GM19468 (cell line): ENCODE data around the gene RBBP8NL.

ENCODE experiments used
- ATAC-seq: cut with Tn5 transposase; IDR thresholded peaks from one replicate; pipeline ENCODE4 v1.9.1; 2021; ENCODE audit warnings: mild to moderate bottlenecking, moderate library complexity, moderate number of reproducible peaks; ENCODE audit not compliant: unreplicated experiment; ENCODE audit errors: extremely low read depth

RBBP8NL gene

GRCh38 chr20:62427172-62428001, at the start of gene RBBP8NL:
Gene RBBP8NL (minus strand): TSS chr20:62427539. CDS start chr20:62419647, 7,892 bp downstream.
- ATAC-seq, result no peak

- no peak for ATAC-seq
These were observed 48.9 kb upstream of the RBBP8NL start for GRCh38 chr20:62476056-62476838.

- ATAC-seq, result no peak
These were observed 48.4 kb upstream of the RBBP8NL start, which contains the start of gene GATA5 for GRCh38 chr20:62475772-62476055. Gene GATA5 (minus strand): TSS chr20:62475995. CDS start chr20:62475521, 474 bp downstream.

- ATAC-seq, result no peak
These were observed 47.9 kb upstream of the RBBP8NL start for GRCh38 chr20:62475027-62475771.

- no peak for ATAC-seq
These were observed 47.3 kb upstream of the RBBP8NL start for GRCh38 chr20:62474604-62475026.

- ATAC-seq, result no peak
These were observed 46.6 kb upstream of the RBBP8NL start for GRCh38 chr20:62473717-62474603.

- ATAC-seq, result no peak
These were observed 45.7 kb upstream of the RBBP8NL start for GRCh38 chr20:62472941-62473585.

GRCh38 chr20:62472138-62472940, 45.0 kb upstream of the RBBP8NL start:
- no peak for ATAC-seq

- ATAC-seq, result no peak
These were observed 43.1 kb upstream of the RBBP8NL start for GRCh38 chr20:62470459-62470858.

- no peak for ATAC-seq
These were observed 42.7 kb upstream of the RBBP8NL start for GRCh38 chr20:62470001-62470400.

- no peak for ATAC-seq
These were observed 42.0 kb upstream of the RBBP8NL start for GRCh38 chr20:62469352-62469751.

- ATAC-seq, result no peak
These were observed 39.6 kb upstream of the RBBP8NL start for GRCh38 chr20:62466806-62467537.

- ATAC-seq, result no peak
These were observed 38.9 kb upstream of the RBBP8NL start for GRCh38 chr20:62466072-62466760.

- no peak for ATAC-seq
These were observed 37.7 kb upstream of the RBBP8NL start for GRCh38 chr20:62464990-62465389.

GRCh38 chr20:62464425-62464770, 37.1 kb upstream of the RBBP8NL start:
- no peak for ATAC-seq

GRCh38 chr20:62463651-62464424, 36.5 kb upstream of the RBBP8NL start:
- no peak for ATAC-seq
